HG03060 (cell line): ENCODE measurements around the gene METTL16.
A peak's percentile ranks its signal among the peaks of the same experiment; 100 is the strongest.
"Not testable (repeated sequence)": the region's sequence is repeated elsewhere in the genome, so short reads cannot be mapped to it uniquely, and the experiment has no call there.

Experiments
- ATAC-seq: cut with Tn5 transposase; IDR thresholded peaks from one replicate; pipeline ENCODE4 v1.9.1; 2021; ENCODE audit warnings: low read depth, moderate number of reproducible peaks; ENCODE audit not compliant: unreplicated experiment

The METTL16 gene

GRCh38 chr17:2511462-2512369 is at the start of gene METTL16:
TSS of gene METTL16 (minus strand) at chr17:2511888. CDS start at chr17:2502331, 9,557 bp downstream.
- ATAC-seq, result peak; percentile 81

- no peak for ATAC-seq
Measured at GRCh38 chr17:2560658-2561057, 49.0 kb upstream of the METTL16 start.

DNA sequence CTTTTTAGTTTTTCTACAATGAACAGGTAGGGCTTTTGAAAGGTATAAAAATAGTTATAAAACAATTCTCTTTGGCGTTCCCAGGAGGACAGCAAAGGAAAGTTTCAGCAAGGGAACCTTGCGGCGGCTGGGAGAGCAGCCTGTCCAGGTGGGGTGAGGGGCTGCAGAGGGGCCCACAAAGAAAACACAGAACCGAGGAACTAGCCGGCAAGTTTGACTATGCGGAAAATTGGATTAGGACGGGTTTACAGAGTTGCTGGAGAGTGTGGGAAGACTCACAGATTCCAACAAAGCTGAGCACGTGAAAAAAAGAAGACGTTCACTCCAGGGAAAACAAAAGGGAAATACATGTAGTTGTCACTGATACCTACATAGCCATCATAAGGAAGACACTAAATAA is 40.2 kb upstream of the METTL16 start:
- no peak for ATAC-seq

DNA sequence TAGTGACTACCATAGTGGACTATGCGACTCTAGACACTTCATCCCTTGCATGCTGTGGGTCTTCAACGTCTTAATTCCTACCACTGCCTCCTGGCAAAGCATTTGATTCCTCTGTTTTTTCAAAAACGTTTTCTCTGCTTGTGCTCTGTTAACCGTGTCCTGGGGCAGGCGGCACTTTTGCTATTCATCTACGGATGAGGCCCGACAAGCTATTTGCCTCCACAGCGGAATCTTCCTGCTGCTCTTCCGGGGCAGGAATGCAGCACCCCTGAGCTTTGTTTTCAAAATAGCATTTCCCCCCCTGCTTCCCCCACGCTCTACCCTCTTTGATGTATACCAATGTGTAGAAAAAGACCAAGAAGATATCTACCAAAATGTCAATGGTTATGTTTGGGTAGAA is 39.8 kb upstream of the METTL16 start:
- no peak for ATAC-seq

- no peak for ATAC-seq
Measured at GRCh38 chr17:2549392-2550211, 37.9 kb upstream of the METTL16 start.

GRCh38 chr17:2548026-2548425 is 36.3 kb upstream of the METTL16 start:
- ATAC-seq, result not testable (repeated sequence)

DNA sequence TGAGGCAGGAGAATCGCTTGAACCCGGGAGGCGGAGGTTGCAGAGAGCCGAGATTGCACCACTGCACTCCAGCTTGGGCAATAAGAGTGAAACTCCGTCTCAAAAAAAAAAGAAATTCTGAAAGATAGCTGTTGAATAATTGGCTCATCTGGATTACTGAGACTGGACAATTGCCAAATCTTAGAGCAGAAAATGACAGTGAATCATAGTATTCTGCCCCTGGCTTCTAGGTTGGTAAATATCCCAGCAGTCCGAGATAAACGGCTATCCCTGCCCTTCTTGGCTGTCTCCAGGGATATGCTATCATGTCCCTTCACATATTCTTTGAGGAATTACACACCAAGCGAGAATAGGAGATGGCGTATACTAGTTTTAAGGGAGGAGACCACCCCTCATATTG is 35.5 kb upstream of the METTL16 start:
- ATAC-seq, result no peak

DNA sequence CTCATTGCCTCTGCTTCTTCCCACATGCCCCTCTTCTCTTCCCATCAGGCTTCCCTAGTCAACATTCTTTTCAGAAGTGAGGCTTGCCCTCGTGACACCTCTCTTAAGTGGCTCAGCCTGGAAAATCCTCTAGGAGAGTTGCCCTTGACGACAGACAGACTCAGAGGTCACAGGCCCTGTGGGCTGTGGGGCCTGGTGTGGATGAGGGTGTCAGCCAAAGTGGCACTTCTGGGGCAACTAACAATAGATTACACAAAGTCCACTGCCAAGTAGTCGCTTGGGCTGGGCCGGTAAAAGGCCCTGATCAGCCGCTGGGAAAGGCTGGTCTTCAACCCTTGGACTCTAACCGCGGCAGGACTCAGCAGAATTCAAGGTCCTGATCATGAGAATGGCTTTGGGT is 33.7 kb upstream of the METTL16 start:
- ATAC-seq, result no peak

GRCh38 chr17:2542456-2542855 is 30.8 kb upstream of the METTL16 start:
- no peak for ATAC-seq

DNA sequence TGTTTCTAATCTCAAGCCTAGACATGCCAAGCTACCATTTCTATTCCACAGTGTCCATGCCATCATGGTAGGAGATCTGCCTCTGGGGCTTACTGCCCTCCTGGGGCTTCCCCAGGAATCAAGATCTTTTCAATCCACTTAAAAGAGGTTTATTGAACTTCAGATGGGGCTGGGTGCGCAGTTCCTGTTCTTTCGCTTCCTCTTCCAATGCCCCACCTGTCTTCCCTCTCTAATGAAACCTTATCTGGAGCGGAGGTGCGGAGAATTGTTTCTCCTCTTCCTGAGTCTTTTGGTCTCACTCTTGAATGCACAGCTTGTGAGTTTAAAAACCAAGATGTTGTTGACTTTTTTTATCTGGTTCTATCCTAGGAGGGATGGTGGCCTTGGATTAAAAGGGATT is 30.4 kb upstream of the METTL16 start:
- no peak for ATAC-seq

GRCh38 chr17:2537579-2537978 is 25.9 kb upstream of the METTL16 start:
- not testable (repeated sequence) for ATAC-seq

DNA sequence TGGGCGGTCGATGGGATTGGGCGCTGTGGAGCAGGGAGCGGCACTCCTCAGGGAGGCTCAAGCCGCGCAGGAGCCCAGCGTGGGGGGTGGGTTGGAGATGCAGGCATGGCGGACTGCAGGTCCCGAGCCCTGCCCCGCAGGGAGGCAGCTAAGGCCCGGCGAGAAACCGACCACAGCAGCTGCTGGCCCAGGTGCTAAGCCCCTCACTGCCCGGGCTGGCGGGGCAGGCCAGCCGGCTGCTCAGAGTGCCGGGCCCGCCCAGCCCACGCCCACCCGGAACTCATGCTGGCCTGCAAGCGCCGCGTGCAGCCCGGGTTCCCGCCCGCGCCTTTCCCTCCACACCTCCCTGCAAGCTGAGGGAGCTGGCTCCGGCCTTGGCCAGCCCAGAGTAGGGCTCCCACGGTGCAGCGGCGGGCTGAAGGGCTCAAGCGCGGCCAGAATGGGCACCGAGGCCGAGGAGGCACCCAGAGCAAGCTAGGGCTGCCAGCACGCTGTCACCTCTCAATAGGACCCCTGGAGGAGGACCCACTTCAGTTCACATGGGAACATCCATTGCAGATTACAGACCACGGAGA is 20.5 kb upstream of the METTL16 start:
- ATAC-seq, result no peak

- ATAC-seq, result not testable (repeated sequence)
Measured at GRCh38 chr17:2531243-2531954, 19.7 kb upstream of the METTL16 start.

DNA sequence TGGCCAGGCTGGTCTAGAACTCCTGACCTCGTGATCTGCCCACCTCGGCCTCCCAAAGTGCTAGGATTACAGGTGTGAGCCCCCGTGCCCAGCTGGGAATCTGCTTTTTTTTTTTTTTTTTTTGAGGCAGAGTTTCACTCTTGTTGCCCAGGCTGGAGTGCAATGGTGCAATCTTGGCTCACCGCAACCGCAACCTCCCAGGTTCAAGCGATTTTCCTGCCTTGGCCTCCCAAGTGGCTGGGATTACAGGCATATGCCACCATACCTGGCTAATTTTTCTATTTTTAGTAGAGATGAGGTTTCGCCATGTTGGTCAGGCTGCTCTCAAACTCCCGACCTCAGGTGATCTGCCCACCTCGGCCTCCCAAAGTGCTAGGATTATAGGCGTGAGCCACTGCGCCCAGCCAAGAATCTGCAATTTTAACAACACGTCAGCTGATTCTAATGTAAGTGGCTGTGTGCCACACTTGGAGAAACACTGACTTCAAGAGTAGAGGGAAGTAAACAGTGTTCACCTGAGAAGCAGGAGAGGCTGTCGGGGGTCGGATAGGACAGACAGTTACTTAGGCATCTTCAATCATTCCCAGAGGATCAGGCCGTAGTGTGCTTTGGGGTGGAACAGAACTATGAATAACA is 10.2 kb upstream of the METTL16 start:
- not testable (repeated sequence) for ATAC-seq

GRCh38 chr17:2521257-2521656 is 9.6 kb upstream of the METTL16 start:
- no peak for ATAC-seq

GRCh38 chr17:2517539-2517938 is 5.9 kb upstream of the METTL16 start:
- ATAC-seq, result no peak

DNA sequence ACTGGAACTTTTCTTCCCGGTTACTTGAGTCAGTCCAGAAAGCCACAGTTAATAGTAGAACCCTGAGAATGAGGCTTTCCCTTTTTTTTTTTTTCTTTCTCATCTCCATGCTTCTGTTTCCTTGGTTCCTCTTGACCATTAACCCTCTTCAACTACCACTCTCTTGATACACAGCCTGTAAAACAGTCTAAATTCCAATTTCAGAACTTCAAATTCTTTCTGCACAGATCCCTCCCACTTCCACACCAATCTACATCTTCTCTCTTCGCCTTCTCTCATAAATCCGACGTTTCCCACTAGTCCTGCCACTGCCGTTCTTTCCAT is 588 bp downstream of the METTL16 start:
- no peak for ATAC-seq

- no peak for ATAC-seq
Measured at GRCh38 chr17:2510559-2510958, 1.1 kb downstream of the METTL16 start.

DNA sequence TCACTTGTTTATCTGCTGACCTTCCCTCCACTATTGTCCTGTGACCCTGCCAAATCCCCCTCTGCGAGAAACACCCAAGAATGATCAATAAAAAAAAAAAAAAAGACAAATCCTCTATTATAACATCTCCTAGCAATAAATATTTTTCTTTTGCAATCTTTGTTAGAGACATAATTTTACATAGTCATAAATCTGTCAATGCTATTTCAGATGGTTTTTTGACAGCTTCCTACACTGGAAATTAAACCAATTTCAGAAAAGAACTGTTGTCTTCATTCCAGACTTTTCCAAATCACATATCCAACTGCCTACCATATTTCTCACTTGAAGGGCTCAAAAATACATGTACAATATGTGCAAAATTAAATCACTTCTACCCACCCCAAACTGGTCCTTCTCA is 3.7 kb downstream of the METTL16 start:
- no peak for ATAC-seq

GRCh38 chr17:2507015-2507414 is 4.7 kb downstream of the METTL16 start:
- not testable (repeated sequence) for ATAC-seq
